ENCODE measurements around the gene OLFML1. TPM values are rescaled to one million over a fixed set of nuclear protein-coding genes. Genes with fewer than 3 reads are reported as not detected.

OLFML1 gene
- total RNA-seq, 1 donor from 2014 or later, result 0.33 TPM

DNA sequence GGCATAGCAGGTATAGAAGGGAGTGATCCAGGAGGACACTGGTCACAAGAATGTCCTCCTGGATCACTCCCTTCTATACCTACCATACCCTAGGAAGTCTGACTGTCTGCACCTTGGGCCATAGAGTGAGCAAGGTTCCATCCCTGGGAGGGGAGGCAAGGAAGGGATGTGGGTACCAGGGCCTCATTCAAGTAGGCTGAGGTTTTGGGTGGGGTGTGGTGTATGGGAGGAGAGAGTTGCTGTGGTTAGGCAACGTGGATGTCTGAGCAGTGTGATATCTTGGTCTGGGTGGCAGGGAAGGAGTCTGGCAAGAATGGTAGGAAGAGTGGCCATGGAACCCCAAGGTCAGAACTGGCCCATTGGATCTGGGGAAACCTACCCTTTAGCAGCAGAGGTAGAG is 41.7 kb downstream of the OLFML1 start:
- no peak for DNase-seq (ENCODE audit: low spot score)
- TF ChIP-seq, protein P1, sequence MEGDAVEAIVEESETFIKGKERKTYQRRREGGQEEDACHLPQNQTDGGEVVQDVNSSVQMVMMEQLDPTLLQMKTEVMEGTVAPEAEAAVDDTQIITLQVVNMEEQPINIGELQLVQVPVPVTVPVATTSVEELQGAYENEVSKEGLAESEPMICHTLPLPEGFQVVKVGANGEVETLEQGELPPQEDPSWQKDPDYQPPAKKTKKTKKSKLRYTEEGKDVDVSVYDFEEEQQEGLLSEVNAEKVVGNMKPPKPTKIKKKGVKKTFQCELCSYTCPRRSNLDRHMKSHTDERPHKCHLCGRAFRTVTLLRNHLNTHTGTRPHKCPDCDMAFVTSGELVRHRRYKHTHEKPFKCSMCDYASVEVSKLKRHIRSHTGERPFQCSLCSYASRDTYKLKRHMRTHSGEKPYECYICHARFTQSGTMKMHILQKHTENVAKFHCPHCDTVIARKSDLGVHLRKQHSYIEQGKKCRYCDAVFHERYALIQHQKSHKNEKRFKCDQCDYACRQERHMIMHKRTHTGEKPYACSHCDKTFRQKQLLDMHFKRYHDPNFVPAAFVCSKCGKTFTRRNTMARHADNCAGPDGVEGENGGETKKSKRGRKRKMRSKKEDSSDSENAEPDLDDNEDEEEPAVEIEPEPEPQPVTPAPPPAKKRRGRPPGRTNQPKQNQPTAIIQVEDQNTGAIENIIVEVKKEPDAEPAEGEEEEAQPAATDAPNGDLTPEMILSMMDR (IDR thresholded peaks at IDR 0.05; ENCODE audit: unreplicated experiment), result no peak
- H3K27ac Mint-ChIP-seq (ENCODE audit: unreplicated experiment), result no peak overlapping the region
- peaks cover 7% of the 10 kb centered on the region for H3K27me3 Mint-ChIP-seq (ENCODE audit: unreplicated experiment)
- no peaks in the 10 kb centered on the region for H3K9me3 Mint-ChIP-seq (ENCODE audit: unreplicated experiment)
- no peak overlapping the region for H3K4me3 Mint-ChIP-seq (ENCODE audit: unreplicated experiment)
- H3K4me1 Mint-ChIP-seq (ENCODE audit: unreplicated experiment), result no peaks in the 10 kb centered on the region
- no peaks in the 10 kb centered on the region for H3K36me3 Mint-ChIP-seq (ENCODE audit: low read depth, unreplicated experiment)

DNA sequence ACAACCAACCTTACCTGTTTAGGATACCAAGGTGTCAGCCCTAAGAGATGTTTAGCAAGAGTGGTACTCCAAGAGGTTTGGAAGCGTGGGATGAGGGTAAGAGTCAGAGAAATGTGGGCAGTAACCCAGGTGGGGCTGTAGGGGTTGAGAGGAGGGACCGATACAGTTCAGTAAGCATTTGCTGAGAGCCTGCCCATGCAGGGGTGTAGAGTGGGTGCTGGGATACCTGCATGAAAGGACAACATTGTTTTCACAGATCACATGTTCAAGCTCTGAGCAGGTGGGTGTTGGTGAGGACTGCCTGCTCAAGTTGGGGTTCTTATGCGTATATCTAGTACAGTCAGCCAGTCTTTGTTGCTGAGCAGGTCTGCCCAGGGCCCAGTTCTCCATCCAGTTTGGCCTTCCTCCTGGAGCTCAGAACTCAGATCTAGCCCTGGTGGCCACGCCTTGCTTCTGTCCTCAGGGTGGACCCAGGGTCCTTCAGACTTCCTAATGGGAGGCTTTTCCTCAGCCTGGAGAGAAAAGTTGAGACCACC is 43.3 kb downstream of the OLFML1 start:
- TF ChIP-seq, protein P1 (IDR thresholded peaks at IDR 0.05; ENCODE audit: unreplicated experiment), result no peak
- no peak for DNase-seq (ENCODE audit: low spot score)
- no peaks in the 10 kb centered on the region for H3K4me1 Mint-ChIP-seq (ENCODE audit: unreplicated experiment)
- no peak overlapping the region for H3K27ac Mint-ChIP-seq (ENCODE audit: unreplicated experiment)
- H3K4me3 Mint-ChIP-seq (ENCODE audit: unreplicated experiment), result no peak overlapping the region
- no peaks in the 10 kb centered on the region for H3K36me3 Mint-ChIP-seq (ENCODE audit: low read depth, unreplicated experiment)
- no peaks in the 10 kb centered on the region for H3K9me3 Mint-ChIP-seq (ENCODE audit: unreplicated experiment)
- peaks cover 7% of the 10 kb centered on the region for H3K27me3 Mint-ChIP-seq (ENCODE audit: unreplicated experiment)

DNA sequence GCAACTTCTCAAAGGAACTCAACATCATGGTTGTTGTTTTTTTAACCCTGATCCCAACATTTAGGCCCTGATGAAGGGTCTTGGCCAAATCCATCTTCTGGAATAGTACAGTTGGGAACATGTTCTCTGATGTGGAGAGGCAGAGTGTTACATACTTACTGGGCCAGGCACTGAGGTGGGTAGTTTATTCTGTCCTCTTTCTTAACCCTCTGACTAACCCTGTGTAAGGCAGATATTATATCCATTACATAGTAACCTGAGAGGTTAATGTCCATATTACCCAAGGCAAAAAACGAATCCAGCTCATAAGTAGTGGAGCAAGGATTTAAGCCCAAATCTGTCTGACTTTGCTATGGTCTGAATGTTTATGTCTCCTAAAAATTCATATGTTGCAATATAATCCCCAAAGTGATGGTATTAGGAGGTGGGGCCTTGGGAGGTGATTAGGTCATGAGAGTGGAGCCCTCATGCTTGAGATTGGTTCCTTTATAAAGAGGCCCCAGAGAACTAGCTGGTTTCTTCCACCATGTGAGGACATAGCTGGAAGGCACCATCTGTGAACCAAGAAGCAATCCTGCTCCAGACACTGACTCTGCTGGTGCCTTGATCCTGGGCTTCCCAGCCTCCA is 44.8 kb downstream of the OLFML1 start:
- peaks cover 6% of the 10 kb centered on the region for H3K27me3 Mint-ChIP-seq (ENCODE audit: unreplicated experiment)
- H3K27ac Mint-ChIP-seq (ENCODE audit: unreplicated experiment), result no peak overlapping the region

DNA sequence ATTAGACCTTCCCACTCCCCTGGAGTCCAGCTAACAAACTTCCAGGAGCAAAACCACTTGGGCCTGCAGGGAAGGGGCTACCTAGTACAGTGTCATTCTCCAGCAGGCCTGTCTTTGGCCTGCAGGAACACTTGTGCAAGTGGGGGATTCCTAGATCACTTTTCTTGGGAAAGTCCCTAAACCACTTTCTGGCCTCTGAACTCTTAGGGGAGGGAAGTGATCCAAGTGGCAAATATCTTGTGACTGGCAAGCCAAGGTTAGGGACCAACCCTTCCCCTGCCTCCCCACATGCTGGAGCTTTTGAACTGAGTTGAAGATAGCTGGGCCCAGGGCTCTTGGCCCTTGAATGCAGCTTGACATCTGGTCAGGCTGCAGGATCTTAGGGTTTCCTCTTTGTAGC is 45.7 kb downstream of the OLFML1 start:
- TF ChIP-seq, protein P1 (IDR thresholded peaks at IDR 0.05; ENCODE audit: unreplicated experiment), result no peak
- H3K27ac Mint-ChIP-seq (ENCODE audit: unreplicated experiment), result no peak overlapping the region
- H3K4me1 Mint-ChIP-seq (ENCODE audit: unreplicated experiment), result peaks cover 4% of the 10 kb centered on the region
- H3K4me3 Mint-ChIP-seq (ENCODE audit: unreplicated experiment), result no peak overlapping the region
- peaks cover 9% of the 10 kb centered on the region for H3K27me3 Mint-ChIP-seq (ENCODE audit: unreplicated experiment)
- no peaks in the 10 kb centered on the region for H3K36me3 Mint-ChIP-seq (ENCODE audit: low read depth, unreplicated experiment)
- no peaks in the 10 kb centered on the region for H3K9me3 Mint-ChIP-seq (ENCODE audit: unreplicated experiment)
- DNase-seq (ENCODE audit: low spot score), result no peak

More for the DNA sequence above, 44.8 kb downstream of the OLFML1 start:
- Mint-ChIP-seq H3K36me3 (ENCODE audit: low read depth, unreplicated experiment) (no peaks in the 10 kb centered on the region), H3K4me1 (ENCODE audit: unreplicated experiment) (peaks cover 3% of the 10 kb centered on the region), H3K9me3 (ENCODE audit: unreplicated experiment) (no peaks in the 10 kb centered on the region), H3K4me3 (ENCODE audit: unreplicated experiment) (no peak overlapping the region)
- TF ChIP-seq, protein P1 (IDR thresholded peaks at IDR 0.05; ENCODE audit: unreplicated experiment), result no peak
- DNase-seq (ENCODE audit: low spot score), result no peak

DNA sequence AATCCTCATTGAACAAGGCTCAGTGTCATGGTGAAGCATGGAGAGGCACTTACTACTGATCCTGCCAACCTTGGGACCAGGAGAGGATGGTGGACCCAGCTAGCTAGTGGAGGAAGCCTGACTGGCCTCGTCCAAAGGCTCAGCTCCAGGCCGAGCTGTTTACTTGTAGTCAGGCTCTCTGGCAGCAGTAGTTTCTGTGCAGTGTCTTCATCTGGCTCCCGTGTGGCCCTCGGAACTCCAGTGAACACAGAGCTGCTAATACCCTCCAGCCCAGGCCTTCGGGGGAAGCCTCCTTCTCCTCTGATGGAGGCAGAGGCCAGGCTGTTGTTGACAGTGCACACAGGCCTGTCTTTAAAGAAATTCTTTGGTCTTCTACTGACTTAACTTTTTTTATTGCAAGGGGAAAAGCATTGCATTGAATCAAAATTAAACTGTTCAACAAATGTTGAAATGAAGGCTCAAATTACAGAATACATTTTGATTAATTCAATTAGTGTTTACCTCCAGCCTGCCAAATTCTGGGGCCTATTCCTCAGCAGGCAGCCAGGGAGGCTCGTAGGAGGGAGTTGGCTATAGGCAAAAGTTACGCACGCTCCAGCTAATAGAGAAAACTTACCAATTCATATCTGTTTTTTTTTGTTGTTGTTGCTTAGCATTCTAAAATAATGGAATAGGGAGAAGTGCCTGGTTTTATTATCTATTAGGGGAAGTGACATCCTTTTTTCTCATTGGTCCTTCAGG is 47.3 kb downstream of the OLFML1 start:
- TF ChIP-seq, protein P1 (IDR thresholded peaks at IDR 0.05; ENCODE audit: unreplicated experiment), result no peak
- H3K27me3 Mint-ChIP-seq (ENCODE audit: unreplicated experiment), result peaks cover 9% of the 10 kb centered on the region
- no peaks in the 10 kb centered on the region for H3K36me3 Mint-ChIP-seq (ENCODE audit: low read depth, unreplicated experiment)
- no peaks in the 10 kb centered on the region for H3K9me3 Mint-ChIP-seq (ENCODE audit: unreplicated experiment)
- peaks cover 7% of the 10 kb centered on the region for H3K4me1 Mint-ChIP-seq (ENCODE audit: unreplicated experiment)
- no peak overlapping the region for H3K4me3 Mint-ChIP-seq (ENCODE audit: unreplicated experiment)
- DNase-seq (ENCODE audit: low spot score), result no peak
- no peak overlapping the region for H3K27ac Mint-ChIP-seq (ENCODE audit: unreplicated experiment)

Data from endothelial cell (in vitro differentiated cells).